ENCODE measurements around the gene MALT1. TPM values are rescaled to one million over a fixed set of nuclear protein-coding genes. Genes with fewer than 3 reads are reported as not detected.
"Not testable (repeated sequence)": the region's sequence is repeated elsewhere in the genome, so short reads cannot be mapped to it uniquely, and the experiment has no call there.

MALT1 gene
- total RNA-seq, 1 donor from 2014 or later: 36.9 TPM

DNA sequence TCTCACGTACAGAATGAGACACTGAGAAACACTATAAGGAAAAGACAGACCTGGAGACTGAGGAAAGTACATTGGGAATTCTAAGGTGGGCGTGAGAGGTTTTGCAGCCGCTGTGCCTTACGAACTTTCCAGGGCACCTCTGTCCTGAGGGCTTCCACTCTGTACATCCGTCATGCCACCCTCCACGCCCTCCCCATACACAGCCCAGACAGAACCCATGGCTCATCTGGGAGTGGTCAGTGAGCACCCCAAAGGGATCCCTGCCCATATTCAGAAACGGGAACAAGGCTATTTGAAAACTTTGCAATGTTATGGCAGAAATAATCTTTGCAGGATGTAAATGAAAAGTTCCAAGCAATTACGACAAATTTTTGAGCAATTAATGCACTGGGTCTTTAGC, 98.1 kb downstream of the MALT1 start:
- intact Hi-C loops (cut with micrococcal nuclease): loop anchor here (2.0 to 10.0 kb wide), 2 partner anchors 275 to 301 kb away; no protein-coding TSS in a partner anchor

GRCh38 chr18:58770601-58771000, 99.3 kb downstream of the MALT1 start:
- intact Hi-C loops (cut with micrococcal nuclease): no loop called here

- intact Hi-C loops (cut with micrococcal nuclease): no loop called here
Observed at GRCh38 chr18:58772161-58772560, 100.9 kb downstream of the MALT1 start.

- intact Hi-C loops (cut with micrococcal nuclease): no loop called here
Observed at GRCh38 chr18:58776084-58776483, 104.8 kb downstream of the MALT1 start.

GRCh38 chr18:58776541-58776940, 105.3 kb downstream of the MALT1 start:
- intact Hi-C loops (cut with micrococcal nuclease): not testable (repeated sequence)

GRCh38 chr18:58777471-58777870, 106.2 kb downstream of the MALT1 start:
- intact Hi-C loops (cut with micrococcal nuclease): no loop called here

DNA sequence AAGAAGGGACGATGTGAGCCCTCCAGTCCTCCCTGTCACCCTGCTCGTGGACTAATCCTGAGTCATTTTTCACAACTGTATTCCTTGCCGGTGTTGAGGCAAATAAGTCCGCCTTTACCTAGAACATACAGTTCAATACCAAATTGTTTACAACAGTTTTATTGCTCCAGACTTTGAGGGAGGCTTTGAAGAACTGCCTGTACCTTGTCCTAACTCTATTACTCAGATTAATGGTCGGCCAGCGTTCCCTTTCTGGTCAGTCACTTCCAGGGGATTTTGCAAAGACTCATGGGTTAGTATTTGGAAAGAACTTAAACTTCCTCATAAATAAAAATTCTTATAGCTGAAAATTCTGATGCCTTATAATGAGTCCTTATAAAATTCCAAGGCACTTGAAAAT, 108.3 kb downstream of the MALT1 start:
- intact Hi-C loops (cut with micrococcal nuclease): no loop called here

GRCh38 chr18:58780045-58780444, 108.8 kb downstream of the MALT1 start:
- intact Hi-C loops (cut with micrococcal nuclease): loop anchor here (10.0 kb wide), 1 partner anchor 115 kb away; no protein-coding TSS in a partner anchor

- intact Hi-C loops (cut with micrococcal nuclease): loop anchor here (1.0 to 10.0 kb wide), 3 partner anchors 113 to 289 kb away; no protein-coding TSS in a partner anchor
Observed at GRCh38 chr18:58781627-58782194, 110.4 kb downstream of the MALT1 start.

GRCh38 chr18:58784601-58785137, 113.4 kb downstream of the MALT1 start:
- intact Hi-C loops (cut with micrococcal nuclease): loop anchor here (10.0 kb wide), 1 partner anchor 110 kb away; no protein-coding TSS in a partner anchor

- intact Hi-C loops (cut with micrococcal nuclease): loop anchor here (10.0 kb wide), 1 partner anchor 110 kb away; no protein-coding TSS in a partner anchor
Observed at GRCh38 chr18:58785171-58785805, 114.0 kb downstream of the MALT1 start.

DNA sequence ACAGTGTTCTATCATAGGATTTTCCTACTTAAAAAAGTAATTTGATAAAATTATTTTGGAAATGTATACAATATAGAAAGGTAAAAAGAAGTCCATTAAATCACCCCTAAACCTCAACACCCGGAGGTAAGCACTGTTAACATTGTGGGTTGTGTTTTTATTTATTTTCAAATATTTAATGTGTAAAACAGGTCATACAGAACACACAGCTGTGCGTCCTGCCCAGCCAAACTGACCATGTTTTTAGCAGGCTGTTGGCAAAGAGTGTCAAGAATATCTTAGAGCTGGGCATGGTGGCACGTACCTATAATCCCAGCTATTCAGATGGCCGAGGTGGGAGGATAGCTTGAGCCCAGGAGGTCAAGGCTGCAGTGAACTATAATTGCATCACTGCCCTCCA, 114.6 kb downstream of the MALT1 start:
- intact Hi-C loops (cut with micrococcal nuclease): loop anchor here (10.0 kb wide), 1 partner anchor 109 kb away; no protein-coding TSS in a partner anchor

DNA sequence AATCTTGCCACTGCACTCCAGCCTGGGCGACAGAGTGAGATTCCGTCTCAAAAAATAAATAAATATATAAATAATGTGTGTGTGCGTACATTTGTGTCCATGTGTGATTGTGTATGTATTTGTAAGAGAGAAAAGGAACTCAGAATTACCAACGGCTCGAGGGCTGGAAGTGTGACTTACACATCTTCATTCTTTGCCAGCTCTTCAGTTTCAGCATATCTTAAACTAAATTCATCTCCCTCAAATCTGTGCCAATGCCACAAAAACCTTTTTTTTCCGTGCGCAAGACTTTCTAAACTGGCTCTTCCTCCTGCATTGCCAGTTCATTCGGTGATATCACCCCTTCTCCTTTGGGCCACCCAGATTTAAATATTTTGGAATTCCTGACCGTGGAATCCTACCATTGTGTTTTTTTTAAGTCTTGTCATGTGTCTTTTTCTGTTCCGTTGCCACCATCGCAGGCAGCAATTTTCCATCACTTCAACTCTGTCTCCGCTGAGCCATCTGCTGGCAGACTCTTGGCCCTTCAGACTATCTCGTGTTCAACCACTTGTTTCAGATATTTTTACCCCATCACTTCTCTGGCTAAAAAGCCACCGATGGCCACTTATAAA, 116.4 kb downstream of the MALT1 start:
- intact Hi-C loops (cut with micrococcal nuclease): loop anchor here (10.0 kb wide), 1 partner anchor 107 kb away; no protein-coding TSS in a partner anchor

GRCh38 chr18:58788470-58788869, 117.2 kb downstream of the MALT1 start:
- intact Hi-C loops (cut with micrococcal nuclease): loop anchor here (10.0 kb wide), 1 partner anchor 106 kb away; no protein-coding TSS in a partner anchor

DNA sequence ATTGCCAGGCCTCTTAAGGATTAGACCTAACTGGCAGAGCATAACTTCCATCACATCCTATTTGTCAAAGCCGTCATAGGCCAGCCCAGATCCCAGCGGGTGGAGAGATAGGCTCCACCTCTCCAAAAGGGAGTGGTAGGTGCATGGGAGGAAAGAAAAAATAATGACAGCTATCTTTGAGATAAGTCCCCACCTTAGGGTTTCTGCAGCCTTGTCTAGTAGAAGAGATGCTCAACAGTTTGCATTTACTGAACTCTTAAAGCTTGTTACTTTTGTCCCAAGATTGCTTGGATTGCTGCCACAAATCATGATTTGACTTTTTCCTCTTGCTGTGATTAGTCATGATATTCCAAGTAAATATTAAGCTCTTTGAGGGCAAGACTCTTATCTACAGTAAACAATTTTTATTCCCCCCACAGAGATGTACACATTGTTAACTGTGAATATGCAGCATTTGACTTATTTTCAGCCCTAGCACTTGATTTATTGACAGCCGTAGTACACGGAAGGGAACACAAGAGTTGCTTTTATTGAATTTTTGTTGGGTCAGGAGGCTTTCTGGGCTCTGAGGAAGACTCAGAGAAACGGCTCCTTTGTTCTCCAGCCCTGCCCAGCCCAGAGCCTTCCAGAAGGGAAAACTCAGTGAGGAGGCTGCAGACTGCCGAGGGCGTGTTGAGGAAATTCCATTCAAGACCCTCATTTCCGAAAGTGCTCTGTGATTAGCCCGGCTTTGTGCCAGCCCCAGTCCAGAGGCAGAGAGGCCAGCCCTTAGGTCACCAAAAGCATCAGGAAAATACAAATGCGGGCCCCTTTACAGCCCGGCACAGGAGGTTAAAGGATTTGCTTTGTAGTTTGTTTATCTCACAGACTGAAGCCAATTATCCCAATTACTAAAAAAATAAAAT, 118.0 kb downstream of the MALT1 start:
- intact Hi-C loops (cut with micrococcal nuclease): loop anchor here (10.0 kb wide), 1 partner anchor 106 kb away; no protein-coding TSS in a partner anchor

DNA sequence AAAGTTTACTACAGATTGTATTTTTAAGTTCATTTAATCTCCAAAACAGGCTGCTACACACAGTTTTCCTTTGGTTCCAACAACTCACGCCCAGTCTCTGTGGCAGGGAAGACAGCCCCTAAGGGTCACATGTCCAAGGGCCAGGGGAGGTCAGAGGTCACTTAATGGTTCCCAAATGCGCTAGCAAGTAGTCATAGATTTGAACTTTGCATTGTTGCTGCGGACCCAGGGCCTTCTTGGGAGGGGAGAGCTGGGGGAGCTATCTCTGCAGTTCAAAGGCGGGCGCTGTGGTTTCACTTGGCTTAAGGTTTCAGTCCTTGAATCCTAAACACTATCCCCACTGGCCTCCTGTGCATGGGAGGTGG, 118.6 kb downstream of the MALT1 start:
- intact Hi-C loops (cut with micrococcal nuclease): loop anchor here (10.0 kb wide), 1 partner anchor 105 kb away; no protein-coding TSS in a partner anchor

DNA sequence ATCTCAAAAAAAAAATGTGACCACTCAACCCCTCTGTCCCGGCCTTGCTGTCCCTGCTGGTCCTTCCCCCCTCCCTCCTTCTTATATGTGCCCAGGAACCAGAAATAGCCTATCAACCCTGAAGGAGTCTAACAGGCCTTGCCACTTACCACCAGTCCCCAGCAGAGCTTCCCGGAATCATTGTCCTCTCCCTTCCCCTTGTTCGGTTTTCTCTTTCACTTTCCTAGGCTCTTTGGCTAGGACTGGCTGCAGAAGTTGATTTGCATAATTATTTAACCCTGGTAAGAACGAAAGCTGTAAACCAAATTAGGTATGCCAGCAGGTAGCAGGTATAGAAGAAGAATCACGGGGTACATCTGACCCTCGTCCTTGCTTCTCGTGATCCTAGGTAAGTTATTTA, 120.8 kb downstream of the MALT1 start:
- intact Hi-C loops (cut with micrococcal nuclease): no loop called here

DNA sequence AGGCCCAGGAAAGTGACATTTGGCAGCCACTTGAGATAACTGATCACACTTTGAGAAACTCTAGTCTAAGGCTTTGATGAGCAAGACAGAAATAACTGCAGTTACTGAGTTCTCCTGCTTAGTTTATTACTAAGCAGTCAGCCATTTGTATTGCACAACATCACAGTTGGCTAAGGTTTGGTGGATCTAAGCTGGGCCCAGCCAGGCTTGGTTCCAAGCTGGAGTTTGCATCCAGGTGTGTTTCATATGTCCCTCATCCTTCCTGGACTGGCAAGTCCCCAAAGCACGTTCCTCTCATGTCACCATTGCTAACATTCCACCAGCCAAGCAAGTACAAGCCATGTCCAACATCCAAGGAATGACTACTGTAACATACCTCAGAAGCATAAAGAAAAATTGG, 122.1 kb downstream of the MALT1 start:
- intact Hi-C loops (cut with micrococcal nuclease): no loop called here

- intact Hi-C loops (cut with micrococcal nuclease): no loop called here
Observed at GRCh38 chr18:58796220-58796619, 125.0 kb downstream of the MALT1 start.

DNA sequence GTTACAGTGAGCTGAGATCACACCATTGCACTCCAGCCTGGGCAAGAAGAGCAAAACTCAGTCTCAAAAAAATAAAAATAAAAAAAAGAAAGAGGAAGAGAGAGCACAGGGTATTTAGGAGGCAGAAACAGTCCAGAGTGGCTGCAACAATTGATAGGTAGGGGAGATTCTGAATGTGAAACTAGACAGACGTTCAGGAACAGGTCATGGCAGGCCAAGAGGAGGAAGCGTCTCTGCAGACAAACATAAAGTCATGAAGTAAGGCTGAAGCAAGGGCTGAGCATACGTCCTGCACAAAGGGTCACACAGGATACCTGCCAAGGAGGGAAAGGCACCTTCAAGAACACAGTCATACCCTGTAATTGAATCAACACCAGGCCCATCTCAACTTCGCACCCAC, 129.3 kb downstream of the MALT1 start:
- intact Hi-C loops (cut with micrococcal nuclease): no loop called here

DNA sequence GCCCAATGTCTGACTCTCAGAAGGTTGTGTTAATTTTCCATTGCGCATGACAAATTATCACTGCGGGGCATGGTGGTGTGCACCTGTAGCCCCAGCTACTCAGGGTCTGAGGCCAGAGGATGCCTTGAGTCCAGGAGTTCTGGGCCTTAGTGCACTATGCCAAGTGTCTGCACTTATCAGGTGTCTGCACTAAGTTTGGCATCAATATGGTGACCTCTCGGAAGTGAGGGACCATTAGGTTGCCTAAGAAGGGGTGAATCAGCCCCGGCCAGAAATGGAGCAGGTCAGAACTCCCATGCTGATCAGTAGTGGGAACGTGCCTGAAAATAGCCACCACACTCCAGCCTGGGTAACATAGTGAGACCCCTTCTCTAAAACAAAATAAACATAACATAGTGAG, 131.7 kb downstream of the MALT1 start:
- intact Hi-C loops (cut with micrococcal nuclease): no loop called here

All from T-helper 2 cell treated with Interferon-gamma antibody and Interleukin-4, amounts not matched to agents 100 ng/mL and 5 ng/mL, for 36 hours (primary cell).